Kidney glomerular epithelial cell (primary cell): ENCODE results near the gene KASH5.
"Not testable (repeated sequence)": the region's sequence is repeated elsewhere in the genome, so short reads cannot be mapped to it uniquely, and the experiment has no call there.

Experiments
- DNase-seq: peaks from one replicate; lab custom pipeline; 2025; lab: John Stamatoyannopoulos, UW

The KASH5 gene

GRCh38 chr19:49455773-49456172, 67.7 kb downstream of the KASH5 start:
- DNase-seq, result no peak

GRCh38 chr19:49456326-49456725, 68.3 kb downstream of the KASH5 start:
- no peak for DNase-seq

GRCh38 chr19:49458567-49458903, 70.5 kb downstream of the KASH5 start:
- no peak for DNase-seq

GRCh38 chr19:49459388-49459787, 71.3 kb downstream of the KASH5 start:
- DNase-seq, result no peak

DNA sequence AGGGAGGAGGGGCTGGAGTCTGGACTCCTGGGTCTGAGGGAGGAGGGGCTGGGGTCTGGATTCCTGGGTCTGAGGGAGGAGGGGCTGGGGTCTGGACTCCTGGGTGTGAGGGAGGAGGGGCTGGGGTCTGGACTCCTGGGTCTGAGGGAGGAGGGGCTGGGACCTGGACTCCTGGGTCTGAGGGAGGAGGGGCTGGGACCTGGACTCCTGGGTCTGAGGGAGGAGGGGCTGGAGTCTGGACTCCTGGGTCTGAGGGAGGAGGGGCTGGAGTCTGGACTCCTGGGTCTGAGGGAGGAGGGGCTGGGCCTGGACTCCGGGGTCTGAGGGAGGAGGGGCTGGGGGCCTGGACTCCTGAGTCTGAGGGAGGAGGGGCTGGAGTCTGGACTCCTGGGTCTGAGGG, 73.1 kb downstream of the KASH5 start:
- DNase-seq, result not testable (repeated sequence)

DNA sequence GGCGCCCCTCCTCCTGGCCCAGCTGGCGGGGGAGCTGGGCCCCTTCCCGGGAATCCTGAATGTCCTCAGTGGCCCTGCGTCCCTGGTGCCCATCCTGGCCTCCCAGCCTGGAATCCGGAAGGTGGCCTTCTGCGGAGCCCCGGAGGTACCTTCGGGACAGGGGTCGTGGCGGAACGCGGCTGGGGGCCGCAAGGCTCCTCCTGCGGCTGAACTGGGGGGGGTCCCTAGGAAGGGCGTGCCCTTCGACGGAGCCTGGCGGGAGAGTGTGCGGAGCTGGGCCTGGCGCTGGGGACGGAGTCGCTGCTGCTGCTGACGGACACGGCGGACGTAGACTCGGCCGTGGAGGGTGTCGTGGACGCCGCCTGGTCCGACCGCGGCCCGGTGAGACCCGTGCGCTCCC, 73.6 kb downstream of the KASH5 start:
- no peak for DNase-seq

- DNase-seq, result no peak
These were observed 74.4 kb downstream of the KASH5 start for GRCh38 chr19:49462492-49462891.

DNA sequence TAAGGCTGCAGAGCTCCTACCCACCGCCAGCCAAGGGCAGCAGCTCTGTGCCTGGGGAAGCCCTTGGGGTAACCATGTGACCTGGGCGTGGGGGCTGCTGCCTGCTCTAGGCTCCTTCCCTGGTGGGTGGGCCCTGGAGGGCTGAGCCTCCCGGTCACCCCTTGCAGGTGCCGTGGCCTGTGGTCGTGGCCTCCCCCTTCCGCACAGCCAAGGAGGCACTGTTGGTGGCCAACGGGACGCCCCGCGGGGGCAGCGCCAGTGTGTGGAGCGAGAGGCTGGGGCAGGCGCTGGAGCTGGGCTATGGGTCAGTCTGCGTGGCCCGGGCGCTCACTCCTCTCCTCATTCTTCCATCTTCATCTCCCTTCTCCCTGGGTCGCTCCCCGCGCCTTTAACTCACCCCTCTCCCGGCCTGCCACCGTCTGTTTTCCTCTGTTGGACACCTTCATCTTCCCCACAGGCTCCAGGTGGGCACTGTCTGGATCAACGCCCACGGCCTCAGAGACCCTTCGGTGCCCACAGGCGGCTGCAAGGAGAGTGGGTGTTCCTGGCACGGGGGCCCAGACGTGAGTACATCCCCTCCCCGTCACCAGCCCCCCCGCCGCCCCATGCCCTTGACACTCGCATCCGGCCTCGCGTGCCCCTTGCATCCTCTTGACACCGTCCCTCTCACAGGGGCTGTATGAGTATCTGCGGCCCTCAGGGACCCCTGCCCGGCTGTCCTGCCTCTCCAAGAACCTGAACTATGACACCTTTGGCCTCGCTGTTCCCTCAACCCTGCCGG, 76.1 kb downstream of the KASH5 start:
- DNase-seq, result no peak

DNA sequence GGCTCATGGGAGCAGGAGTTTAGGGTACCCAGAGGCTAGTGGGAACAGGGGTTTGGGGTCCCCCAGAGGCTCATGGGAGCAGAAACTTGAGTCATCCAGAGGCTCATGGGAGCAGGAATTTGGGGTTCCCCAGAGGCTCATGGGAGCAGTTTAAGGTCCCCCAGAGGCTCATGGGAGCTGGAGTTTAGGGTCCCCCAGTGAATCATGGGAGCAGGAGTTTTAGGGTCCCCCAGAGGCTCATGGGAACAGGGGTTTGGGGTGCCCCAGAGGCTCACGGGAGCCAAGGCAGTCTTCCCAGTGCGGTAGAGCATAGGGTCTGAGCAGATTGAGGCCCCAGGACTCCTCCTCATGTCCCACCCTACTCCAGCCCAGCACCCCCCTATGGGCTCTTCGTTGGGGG, 77.3 kb downstream of the KASH5 start:
- no peak for DNase-seq
